ENCODE data around the gene ABCD3.

ABCD3 gene

GRCh38 chr1:94543001-94543400 lies 124.8 kb downstream of the ABCD3 start:
- no peak for DNase-seq (ENCODE audit: extremely low spot score)
- ChIA-PET POLR2A (no interaction called here), CTCF (interaction anchor here (2.2 kb wide), 1 partner anchor 263 kb away, joined by 6 read pairs; no protein-coding TSS in a partner anchor)

DNA sequence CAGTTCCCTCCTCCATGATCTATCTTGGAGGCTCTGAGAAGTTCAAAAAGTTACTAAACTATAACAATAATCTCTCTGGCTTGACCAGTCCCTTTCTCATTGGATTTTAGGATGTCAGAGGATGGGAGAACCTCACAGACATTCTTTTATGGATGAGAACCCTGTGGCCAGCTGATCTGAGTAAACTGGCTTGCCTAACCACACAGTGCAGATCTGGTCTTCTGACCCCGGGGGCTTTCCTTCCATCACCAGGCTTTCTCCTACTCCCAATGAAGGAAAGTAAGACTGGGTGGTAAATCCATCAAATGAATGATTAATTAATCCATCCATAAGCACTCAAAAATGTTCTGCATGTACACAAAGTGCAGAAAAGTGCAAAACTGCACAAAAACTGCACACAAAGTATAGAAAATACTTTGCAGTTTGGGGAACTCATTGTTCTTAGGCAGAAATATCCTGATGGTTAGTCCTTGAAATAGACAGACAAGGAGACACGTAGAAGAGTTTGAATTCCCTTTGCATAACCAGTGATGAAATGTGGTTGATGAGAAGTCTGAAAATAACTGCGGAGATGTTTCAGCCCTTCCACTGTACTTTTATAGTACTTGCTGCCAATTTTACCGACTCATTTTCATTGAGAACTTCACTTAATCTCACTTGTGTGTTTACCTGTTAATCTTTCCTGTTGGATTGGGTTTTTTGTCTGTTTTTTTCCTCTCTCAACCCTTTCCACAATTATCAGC lies 125.9 kb downstream of the ABCD3 start:
- DNase-seq (ENCODE audit: extremely low spot score): no peak
- ChIA-PET CTCF (interaction anchor here (2.2 kb wide), 1 partner anchor 262 kb away, joined by 6 read pairs; no protein-coding TSS in a partner anchor), POLR2A (no interaction called here)
- TF ChIP-seq, protein P1, sequence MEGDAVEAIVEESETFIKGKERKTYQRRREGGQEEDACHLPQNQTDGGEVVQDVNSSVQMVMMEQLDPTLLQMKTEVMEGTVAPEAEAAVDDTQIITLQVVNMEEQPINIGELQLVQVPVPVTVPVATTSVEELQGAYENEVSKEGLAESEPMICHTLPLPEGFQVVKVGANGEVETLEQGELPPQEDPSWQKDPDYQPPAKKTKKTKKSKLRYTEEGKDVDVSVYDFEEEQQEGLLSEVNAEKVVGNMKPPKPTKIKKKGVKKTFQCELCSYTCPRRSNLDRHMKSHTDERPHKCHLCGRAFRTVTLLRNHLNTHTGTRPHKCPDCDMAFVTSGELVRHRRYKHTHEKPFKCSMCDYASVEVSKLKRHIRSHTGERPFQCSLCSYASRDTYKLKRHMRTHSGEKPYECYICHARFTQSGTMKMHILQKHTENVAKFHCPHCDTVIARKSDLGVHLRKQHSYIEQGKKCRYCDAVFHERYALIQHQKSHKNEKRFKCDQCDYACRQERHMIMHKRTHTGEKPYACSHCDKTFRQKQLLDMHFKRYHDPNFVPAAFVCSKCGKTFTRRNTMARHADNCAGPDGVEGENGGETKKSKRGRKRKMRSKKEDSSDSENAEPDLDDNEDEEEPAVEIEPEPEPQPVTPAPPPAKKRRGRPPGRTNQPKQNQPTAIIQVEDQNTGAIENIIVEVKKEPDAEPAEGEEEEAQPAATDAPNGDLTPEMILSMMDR (IDR thresholded peaks at IDR 0.05; ENCODE audit: control extremely low read depth, extremely low read depth, low read depth, missing control alignments): no peak

More at GRCh38 chr1:94543001-94543400, 124.8 kb downstream of the ABCD3 start:
- TF ChIP-seq, protein P1 (IDR thresholded peaks at IDR 0.05; ENCODE audit: control extremely low read depth, extremely low read depth, low read depth, missing control alignments): no peak

GRCh38 chr1:94544706-94545490 lies 126.7 kb downstream of the ABCD3 start:
- TF ChIP-seq, protein P1 (IDR thresholded peaks at IDR 0.05; ENCODE audit: control extremely low read depth, extremely low read depth, low read depth, missing control alignments): no peak
- ChIA-PET CTCF (no interaction called here), POLR2A (no interaction called here)
- no peak for DNase-seq (ENCODE audit: extremely low spot score)

DNA sequence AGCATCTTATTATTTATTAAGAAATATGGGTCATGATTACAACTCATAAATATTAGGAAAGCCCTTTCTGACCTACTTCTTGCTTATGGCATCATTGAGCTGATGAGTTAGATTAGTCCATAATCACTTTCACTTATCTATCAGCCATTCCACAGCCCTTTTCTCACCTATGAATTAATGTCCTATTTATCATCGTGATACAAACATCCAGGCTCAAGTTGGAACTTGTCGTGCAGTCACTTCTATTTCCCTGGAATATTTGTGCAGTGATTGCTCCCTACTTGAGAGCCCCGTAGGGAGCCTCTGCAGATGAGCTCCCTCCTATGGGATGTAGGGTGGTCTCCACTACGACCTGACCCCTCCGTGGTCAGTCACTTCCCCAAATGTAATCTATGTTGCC lies 131.5 kb downstream of the ABCD3 start:
- CTCF ChIA-PET: no interaction called here
- POLR2A ChIA-PET: no interaction called here
- DNase-seq (ENCODE audit: extremely low spot score): no peak
- TF ChIP-seq, protein P1 (IDR thresholded peaks at IDR 0.05; ENCODE audit: control extremely low read depth, extremely low read depth, low read depth, missing control alignments): no peak

DNA sequence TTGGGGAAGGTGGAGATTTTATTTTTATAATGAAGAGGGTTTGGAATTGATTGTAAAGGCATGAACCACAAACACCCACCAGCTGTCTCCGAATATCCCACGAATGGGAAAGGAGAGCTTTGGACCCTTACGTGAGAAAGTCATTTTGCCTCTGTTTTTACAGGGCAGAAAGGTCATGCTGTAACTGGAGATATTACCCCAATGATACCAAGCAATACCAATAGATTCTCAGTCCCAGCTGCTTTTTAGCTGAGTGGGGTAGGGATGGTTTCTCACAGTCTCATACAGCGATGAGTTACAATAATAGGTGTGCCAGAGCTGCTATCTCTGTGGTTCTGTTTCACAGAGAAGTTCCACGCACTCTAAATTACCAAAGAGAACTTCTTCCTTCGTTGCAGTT lies 132.2 kb downstream of the ABCD3 start:
- TF ChIP-seq, protein P1 (IDR thresholded peaks at IDR 0.05; ENCODE audit: control extremely low read depth, extremely low read depth, low read depth, missing control alignments): no peak
- DNase-seq (ENCODE audit: extremely low spot score): no peak
- CTCF ChIA-PET: no interaction called here
- POLR2A ChIA-PET: no interaction called here

GRCh38 chr1:94550800-94551241 lies 132.6 kb downstream of the ABCD3 start:
- DNase-seq (ENCODE audit: extremely low spot score): no peak
- TF ChIP-seq, protein P1 (IDR thresholded peaks at IDR 0.05; ENCODE audit: control extremely low read depth, extremely low read depth, low read depth, missing control alignments): no peak
- POLR2A ChIA-PET: no interaction called here
- CTCF ChIA-PET: no interaction called here
